Stimulated activated CD8-positive, alpha-beta memory T cell treated with anti-CD3 and anti-CD28 coated beads, Interleukin-15, amount 100 ng/mL, for 1 hour (primary cell): Measurements from ENCODE around the gene ANKRD44.
A peak's percentile ranks its signal among the peaks of the same experiment; 100 is the strongest.

Experiments
- DNase-seq: peaks from one replicate; pipeline ENCODE4 v3.0.0-alpha.2; 2020; ENCODE audit warnings: low read depth

The ANKRD44 gene

GRCh38 chr2:197176522-197176921 is 134.1 kb downstream of the ANKRD44 start:
- no peak for DNase-seq

- no peak for DNase-seq
These were observed 136.0 kb downstream of the ANKRD44 start for GRCh38 chr2:197174539-197175094.

- no peak for DNase-seq
These were observed 139.0 kb downstream of the ANKRD44 start for GRCh38 chr2:197171582-197171981.

- no peak for DNase-seq
These were observed 140.4 kb downstream of the ANKRD44 start for GRCh38 chr2:197170208-197170607.

GRCh38 chr2:197168705-197169104 is 141.9 kb downstream of the ANKRD44 start:
- DNase-seq: peak; percentile 69

- no peak for DNase-seq
These were observed 142.8 kb downstream of the ANKRD44 start for GRCh38 chr2:197167608-197168314.

- no peak for DNase-seq
These were observed 145.6 kb downstream of the ANKRD44 start for GRCh38 chr2:197165020-197165419.

GRCh38 chr2:197164141-197164754 is 146.3 kb downstream of the ANKRD44 start:
- DNase-seq: no peak

GRCh38 chr2:197163712-197164140 is 146.9 kb downstream of the ANKRD44 start:
- no peak for DNase-seq

- no peak for DNase-seq
These were observed 148.8 kb downstream of the ANKRD44 start for GRCh38 chr2:197161774-197162173.

- DNase-seq: no peak
These were observed 150.8 kb downstream of the ANKRD44 start for GRCh38 chr2:197159661-197160211.

GRCh38 chr2:197158591-197159550 is 151.7 kb downstream of the ANKRD44 start:
- no peak for DNase-seq

GRCh38 chr2:197157879-197158537 is 152.6 kb downstream of the ANKRD44 start:
- no peak for DNase-seq

GRCh38 chr2:197156771-197157170 is 153.8 kb downstream of the ANKRD44 start:
- no peak for DNase-seq

- DNase-seq: no peak
These were observed 157.9 kb downstream of the ANKRD44 start for GRCh38 chr2:197152451-197153228.

- DNase-seq: no peak
These were observed 161.0 kb downstream of the ANKRD44 start for GRCh38 chr2:197149546-197149945.

- DNase-seq: no peak
These were observed 162.2 kb downstream of the ANKRD44 start for GRCh38 chr2:197148401-197148800.

GRCh38 chr2:197147942-197148341 is 162.6 kb downstream of the ANKRD44 start:
- no peak for DNase-seq

GRCh38 chr2:197146995-197147394 is 163.6 kb downstream of the ANKRD44 start:
- DNase-seq: no peak

- DNase-seq: no peak
These were observed 165.0 kb downstream of the ANKRD44 start for GRCh38 chr2:197145471-197146056.
